Measurements from ENCODE around the gene FAM83G.
"Not testable (repeated sequence)": the region's sequence is repeated elsewhere in the genome, so short reads cannot be mapped to it uniquely, and the experiment has no call there.

The FAM83G gene

DNA sequence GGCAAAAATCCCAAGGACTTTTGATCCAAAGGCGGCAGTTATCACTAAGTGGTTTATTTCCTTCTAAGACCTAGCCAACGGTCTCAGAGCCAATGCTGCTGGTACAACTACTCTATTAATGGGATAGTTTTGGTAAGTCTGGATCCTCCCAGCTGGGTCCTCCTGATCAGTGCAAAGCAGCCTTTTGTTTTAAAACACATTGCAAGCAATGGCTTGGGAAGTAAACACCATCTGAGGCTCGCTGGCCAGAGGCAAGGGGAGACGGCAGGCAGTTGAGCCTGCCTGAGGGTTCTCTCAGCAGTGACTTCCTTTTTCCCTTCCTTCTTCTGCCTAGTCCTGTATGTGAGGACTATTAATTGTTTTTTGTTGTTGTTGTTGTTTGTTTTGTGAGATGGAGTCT, 54.2 kb downstream of the FAM83G start:
- DNase-seq: no peak

DNA sequence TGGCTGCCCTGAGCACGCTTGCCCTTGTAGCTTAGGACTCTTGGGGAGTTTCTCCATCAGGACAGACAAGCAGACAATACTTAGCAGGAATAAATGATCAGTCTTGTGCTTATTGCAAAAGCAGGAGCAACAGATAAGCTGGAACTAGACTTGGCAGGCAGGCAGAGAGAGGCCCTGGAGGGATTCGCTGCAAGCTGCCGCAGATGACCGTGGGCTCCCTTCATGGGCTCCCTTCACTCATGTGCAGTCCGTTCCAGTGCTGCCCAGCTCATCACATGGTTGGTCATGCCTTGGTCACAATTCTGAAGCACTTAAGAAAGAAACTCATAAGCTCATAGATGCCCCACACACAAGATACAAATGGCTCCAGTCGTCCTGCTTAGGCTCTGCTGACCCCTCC, 55.0 kb downstream of the FAM83G start:
- no peak for DNase-seq

DNA sequence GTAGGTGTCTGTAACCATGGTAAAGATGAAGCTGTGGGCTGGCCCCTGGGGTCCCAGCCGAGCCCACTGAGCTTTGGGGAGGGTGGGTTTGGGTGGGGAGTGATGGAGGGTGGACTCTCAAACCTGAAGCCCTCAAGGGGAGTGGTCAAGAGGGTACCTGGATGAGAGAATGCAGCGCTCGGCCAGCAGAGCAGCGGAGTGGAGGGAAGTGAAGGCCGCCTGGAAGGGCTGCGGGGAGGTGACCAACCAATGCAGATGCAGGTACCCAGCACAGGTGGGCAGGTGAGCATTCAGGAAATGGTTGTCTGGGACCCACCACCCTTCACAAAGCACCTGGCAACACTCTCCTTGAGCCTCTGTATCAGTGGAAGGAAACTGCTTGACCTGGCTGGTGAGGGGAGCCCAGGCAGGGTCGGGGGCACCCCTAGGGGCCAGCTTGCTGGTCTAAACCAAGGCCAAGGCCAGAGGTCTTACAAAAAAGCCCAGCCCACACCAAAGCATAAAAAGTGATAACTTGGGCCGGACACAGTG, 56.0 kb downstream of the FAM83G start:
- DNase-seq: no peak

DNA sequence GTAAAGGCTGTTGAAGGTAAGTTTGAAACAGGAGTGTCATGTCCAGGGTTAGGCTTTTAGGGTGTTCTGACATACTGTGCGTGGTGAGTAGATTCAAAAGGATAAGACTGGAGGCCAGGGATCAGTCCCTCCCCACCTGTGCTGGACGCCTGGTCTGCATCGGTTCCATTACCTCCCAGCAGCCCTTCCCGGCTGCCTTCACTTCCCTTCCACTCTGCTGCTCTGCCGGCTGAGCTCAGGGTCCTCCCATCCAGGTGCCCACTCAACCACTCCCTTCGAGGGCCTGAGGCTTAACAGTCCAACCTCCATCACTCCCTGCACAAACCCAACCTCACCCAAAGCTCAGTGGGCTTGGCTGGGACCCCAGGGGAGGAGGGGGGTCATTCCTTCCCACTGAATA, 56.7 kb downstream of the FAM83G start:
- no peak for DNase-seq

DNA sequence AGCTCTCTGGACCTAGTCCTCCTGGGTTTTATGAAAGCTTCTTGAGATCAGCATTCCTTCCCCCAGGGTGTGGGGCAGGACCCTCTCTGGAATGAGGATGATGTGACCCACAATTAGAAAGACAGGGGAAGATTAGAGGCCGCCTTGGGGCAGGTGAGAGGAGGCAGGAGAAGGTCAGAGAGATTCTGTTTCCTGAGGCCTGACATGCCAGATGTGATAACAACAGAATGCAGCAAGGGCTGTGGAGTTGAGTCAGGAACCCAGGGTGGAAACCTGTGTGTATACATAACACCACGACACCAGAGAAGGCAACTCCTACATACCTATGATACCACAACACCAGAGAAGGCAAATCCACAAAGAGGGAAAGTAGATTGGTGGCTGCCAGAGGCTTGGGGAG, 58.0 kb downstream of the FAM83G start:
- DNase-seq: no peak

DNA sequence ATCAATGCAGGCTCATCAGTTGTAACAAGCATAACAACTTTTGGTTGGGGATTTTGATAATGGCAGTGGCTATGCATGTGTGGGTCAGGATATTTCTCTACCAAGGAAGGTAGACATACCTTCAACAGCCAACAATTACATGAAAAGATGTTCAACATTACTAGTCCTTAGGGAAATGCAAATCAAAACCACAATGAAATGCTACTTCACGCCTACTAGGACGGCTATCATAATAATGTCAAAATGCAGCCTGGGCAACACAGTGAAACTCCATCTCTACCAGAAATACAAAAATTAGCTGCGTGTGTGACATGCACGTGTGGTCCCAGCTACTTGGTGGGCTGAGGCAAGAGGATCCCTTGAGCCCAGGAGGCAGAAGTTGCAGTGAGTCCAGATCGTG, 59.9 kb downstream of the FAM83G start:
- DNase-seq: no peak

DNA sequence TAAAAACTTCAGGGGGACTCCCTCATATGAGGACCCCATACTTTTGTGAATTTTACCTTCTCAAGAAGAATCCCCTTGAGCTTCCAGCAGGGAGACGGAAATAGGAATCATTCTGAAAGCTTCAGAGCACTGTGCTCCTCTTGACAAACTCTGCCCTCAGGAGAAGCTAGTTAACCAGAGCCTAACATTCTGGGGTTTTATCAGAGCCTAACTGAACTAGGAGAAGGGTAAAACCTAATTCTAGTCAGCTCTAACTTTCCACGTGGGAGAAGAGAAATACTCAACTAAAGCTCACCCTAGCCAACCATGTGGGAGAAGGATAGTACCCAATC, 65.9 kb downstream of the FAM83G start:
- no peak for DNase-seq

DNA sequence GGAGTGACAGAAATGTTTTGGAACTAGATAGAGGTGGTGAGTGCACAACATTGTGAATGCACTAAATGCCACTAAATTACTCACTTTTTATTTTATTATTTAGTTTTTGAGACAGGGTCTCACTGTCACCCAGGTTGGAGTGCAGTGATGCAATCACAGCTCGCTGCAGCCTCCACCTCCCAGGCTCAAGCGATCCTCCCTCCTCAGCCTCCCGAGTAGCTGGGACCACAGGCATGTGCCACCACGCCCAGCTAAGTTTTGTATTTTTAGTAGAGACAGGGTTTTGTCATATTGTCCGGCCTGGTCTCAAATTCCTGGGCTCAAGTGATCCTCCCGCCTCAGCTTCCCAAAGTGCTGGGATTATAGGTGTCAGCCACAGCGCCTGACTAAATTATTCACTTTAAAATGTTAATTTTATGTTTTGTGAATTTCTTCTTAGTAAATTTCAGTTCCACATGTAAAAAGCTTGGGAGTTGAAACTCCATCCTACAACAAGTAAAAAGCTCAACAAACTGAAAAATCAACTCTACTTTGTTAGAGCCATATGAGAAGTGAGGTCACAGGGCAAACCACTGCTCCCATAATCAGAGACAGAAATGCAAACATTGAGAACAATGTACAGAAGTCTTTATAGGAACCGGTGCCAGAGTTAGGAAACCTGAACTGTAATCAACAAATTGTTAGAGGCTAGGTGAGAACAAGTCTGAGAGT, 66.4 kb downstream of the FAM83G start:
- DNase-seq: no peak

DNA sequence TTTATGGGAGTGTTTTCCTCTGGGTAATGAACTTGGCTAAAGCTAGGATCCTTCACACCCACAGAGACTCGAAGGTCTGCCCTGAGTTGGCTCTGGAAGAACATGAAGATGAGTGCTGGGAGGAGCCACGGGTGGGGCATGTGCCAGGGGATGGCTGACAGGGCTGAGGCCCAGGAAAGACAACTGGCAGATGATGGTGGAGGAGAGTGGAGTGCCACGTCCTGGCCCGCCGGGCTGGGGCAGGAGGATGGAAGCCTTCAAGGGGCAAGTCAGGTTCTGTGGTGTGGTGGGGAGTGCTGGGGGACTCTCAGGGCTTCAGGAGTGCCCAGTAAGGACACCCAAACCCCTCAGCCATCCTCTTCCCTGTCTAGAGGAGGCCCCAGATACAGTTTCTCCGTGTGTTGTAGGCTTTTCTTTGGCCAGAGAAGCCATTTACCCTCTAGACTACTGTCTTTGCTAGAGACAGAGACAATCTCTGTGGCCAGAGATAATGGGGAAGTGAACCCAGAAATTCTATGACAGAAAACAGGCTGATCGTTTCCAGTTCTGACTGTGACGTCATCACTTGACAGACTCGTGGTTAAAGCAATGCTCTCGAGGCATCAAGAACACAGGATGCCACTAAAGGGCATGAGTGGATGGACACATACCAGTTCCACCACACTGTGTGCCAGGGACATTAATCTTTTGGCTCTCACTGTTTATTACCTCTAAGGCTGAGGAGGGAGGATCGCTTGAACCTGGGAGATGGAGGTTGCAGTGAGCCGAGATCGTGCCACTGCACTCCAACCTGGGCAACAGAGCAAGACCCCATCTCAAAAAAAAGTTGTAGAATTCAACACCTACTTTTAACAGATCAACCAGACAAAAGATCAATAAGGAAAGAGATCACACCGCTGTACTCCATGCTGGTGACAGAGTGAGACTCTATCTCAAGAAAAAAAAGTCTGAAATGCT, 71.2 kb downstream of the FAM83G start:
- no peak for DNase-seq

DNA sequence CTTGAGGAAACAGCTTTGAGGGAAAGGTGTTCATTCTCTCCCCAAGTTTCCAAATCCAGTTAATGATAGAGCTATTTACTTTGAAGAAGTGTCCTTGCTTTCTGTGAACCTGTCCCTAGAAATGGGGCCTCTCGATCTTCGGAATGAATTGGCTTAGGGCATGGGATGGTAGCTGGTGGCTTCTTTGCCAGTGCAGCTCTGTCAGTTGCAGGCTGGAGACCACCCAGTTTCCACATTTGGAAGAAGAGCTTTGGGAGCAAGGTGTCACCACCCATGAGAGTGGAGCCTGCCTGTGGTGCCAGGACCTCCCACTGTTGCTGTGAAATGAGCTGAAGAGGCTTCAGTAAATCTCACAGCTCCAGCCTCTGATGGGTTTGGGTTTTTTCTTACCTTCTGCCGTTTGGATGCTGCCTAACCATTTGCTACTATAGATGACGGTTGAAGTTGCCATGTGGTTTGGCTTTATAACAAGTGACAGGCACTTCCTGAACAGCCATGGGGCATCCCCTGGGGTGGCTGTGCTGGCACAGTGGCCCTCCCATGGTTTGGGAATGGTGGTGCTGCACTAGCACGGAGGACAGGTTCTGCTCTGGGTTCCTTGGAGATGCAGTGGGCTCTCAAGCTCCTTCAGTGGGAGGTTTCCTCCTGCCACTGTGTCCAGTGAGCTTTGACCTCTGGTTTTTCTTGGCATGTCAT, 72.1 kb downstream of the FAM83G start:
- no peak for DNase-seq

DNA sequence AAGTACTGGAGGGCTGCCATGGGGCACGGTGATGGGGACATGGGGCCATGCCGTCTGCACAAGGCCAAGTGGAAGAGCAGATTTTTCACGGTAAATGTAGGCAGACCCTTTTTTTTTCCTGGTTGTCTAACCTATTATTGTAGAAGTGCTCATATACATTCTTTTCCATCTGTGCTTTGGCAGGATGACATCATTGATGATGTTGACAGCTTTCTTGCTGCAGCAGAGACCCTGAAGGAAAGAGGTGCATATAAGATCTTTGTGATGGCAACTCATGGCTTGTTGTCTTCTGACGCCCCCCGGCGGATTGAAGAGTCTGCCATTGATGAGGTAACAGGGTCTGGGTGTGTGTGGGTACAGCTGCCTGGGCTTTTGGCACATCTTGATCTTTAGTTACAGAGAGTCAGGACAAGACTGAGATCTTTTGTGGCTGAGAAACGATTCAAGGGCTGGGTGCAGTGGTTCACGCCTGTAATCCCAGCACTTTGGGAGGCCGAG, 75.9 kb downstream of the FAM83G start:
- DNase-seq: no peak

DNA sequence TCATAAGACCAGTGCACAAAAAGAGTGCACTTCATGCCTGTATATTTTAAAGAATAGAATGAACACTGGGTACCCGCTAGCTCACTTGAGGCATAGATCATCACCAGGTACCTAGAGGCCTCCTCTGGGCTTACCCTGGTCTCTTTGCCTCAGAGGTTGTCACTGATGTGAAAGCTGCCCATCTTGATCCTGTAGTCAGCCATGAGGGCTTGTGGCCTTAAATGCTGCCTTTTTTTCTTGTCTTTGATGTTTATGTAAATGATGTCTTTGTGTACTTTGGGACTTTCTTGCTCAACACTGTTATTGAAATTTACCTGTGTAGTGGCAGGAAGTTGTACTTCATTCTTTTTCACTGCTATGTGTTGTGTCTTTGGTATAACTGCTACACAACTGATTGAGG, 79.4 kb downstream of the FAM83G start:
- no peak for DNase-seq

DNA sequence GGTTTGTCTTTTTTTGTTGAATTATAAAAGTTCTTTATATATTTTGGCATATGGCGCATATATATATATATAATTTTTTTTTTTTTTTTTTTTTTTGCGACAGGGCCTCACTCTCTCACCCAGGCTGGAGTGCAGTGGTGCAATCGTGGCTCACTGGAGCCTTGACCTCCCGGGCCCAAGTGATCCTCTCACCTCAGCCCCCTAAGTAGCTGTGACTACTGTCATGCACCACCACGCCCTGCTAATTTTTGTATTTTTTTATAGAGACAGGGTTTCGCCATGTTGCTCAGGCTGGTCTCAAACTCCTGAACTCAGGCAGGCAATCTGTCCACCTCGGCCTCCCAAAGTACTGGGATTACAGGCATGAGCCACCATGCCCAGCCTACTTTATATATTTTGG, 82.0 kb downstream of the FAM83G start:
- not testable (repeated sequence) for DNase-seq

DNA sequence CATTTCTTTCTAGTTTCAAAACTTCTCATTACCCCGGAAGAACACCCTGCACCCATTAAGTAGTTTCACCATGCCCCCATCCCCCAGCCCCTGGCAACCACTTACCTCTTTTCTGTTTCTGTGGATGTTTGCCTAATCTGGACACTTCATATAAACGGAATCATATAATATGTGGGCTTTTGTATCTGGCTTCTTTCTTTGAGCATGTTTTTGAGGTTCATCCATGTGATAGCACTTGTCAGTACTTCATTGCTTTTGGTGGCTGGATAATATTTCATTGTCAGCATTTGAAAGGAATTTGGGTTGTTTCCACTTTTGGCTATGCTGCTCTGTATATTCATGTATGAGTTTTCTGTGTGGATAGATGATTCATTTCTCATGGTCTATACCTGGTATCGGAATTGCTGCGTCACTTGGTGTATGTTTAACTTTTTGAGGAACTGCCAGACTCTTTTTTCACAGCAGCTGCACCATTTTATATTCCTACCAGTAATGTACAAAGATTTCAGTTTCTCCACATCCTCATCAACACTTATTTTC, 82.6 kb downstream of the FAM83G start:
- DNase-seq: no peak

DNA sequence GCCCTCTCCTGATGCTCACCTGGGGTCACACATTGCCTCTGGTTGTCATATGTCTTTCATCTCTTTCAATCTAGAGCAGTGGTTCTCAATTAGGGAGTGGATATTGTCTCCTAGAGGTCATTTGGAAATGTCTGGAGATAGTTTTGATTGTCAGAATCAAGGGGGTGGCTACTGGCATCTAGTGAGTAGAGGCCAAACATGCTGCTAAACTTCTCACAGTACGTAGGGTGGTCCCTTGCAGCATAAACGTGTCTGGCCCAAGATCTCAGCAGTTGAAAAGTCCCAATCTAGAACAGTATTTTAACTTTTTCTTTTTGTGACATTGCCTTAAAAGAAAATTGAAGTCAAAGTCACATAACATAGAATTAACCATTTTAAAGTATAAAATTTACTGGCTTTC, 83.1 kb downstream of the FAM83G start:
- no peak for DNase-seq

DNA sequence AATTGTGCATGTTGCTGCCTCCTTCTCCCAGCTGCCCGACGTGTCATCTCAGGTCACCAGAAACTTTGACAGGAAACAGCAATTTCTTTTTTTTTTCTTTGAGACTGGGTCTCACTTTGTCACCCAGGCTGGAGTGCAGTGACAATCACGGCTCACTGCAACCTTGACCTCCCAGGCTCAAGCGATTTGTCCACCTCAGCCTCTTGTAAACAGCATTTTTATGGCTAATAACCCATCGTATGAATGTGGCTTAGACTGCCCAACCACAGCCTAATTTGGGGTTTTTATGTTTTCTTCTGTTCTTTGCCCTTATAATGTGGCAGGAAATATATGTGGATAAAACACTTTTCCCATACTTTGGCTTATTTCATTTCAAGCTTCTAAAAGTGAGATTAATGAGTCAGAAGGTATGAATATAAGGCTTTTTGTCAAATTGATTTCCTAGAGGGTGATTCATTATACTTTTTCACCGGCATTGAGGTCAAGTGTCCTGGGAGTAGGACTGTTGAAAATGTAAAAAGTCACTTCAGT, 83.6 kb downstream of the FAM83G start:
- no peak for DNase-seq

DNA sequence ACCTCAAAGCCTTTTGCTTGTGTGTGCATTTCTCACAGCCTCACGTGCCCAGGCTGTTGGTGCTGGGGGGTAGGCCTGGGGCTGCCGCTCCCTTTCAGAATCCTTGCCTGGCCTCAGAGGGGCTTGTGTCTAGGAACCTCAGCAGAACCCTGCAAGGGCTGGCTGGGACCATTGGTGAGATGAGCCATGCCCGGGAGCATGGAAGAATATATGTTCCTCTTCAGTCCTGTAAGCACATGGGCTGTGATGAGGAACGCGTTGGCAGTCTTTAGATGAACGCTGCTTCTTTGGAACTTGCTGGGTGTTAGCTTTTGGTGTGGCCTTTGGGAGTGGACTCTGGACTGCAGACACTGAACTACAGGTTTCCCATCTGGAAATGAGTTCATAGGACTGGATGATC, 84.6 kb downstream of the FAM83G start:
- no peak for DNase-seq
